ENCODE measurements around the gene KRT74.
A peak's percentile ranks its signal among the peaks of the same experiment; 100 is the strongest.
"Not testable (repeated sequence)": the region's sequence is repeated elsewhere in the genome, so short reads cannot be mapped to it uniquely, and the experiment has no call there.

KRT74 gene

GRCh38 chr12:52601671-52602070 is 28.0 kb upstream of the KRT74 start:
- no peak for DNase-seq

DNA sequence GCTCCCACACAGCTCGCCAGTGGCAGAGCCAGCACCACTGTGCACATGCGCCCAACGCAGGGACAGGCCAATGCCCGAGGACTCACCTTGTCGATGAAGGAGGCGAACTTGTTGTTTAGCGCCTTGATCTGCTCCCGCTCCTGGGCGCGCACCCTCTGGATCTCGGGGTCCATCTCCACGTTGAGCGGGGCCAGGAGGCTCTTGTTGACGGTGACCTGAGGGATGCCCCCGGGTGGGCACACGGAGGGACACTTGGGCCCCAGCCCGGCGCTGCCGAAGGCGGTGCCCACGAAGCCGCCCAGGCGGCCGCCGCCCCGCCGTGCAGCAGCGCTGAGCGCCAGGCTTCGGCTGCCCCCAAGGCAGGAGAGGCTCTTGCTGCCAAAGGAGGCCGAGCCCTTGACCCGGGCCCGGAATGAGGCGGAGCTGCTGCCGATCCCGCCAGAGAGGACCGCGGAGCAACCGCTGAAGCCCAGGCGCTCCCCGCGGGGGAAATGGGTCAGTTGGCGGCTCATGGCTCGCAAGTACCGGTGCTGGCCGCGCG is 27.4 kb upstream of the KRT74 start, which contains the start of gene KRT72:
Gene KRT72 (minus strand): TSS at position 523 of the 541 bp plus-strand sequence. CDS start 11 bp downstream, at position 512.
- no peak for DNase-seq

- DNase-seq: no peak
Measured at GRCh38 chr12:52600475-52600874, 26.8 kb upstream of the KRT74 start.

DNA sequence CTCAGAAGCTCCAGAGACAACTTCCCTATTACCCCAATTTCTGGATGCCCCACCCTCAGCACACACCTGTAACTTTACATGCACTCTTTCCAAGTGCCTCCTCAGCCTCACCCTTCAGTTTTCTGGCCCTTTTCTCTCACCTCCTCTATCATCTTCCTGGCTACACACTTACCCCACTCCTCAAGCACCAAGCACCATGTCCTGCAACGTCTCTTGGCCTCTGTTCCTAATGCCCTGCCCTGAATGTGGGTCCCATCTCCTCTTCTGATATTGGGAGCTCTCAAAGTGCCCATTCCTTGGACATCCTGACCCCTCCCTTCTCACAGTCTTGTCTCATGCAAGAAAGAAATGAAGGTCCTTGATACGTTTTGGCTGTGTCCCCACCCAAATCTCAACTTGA is 26.4 kb upstream of the KRT74 start:
- no peak for DNase-seq

- no peak for DNase-seq
Measured at GRCh38 chr12:52598966-52599365, 25.3 kb upstream of the KRT74 start.

GRCh38 chr12:52594237-52594636 is 20.6 kb upstream of the KRT74 start:
- DNase-seq: not testable (repeated sequence)

GRCh38 chr12:52591521-52591920 is 17.9 kb upstream of the KRT74 start:
- DNase-seq: no peak

DNA sequence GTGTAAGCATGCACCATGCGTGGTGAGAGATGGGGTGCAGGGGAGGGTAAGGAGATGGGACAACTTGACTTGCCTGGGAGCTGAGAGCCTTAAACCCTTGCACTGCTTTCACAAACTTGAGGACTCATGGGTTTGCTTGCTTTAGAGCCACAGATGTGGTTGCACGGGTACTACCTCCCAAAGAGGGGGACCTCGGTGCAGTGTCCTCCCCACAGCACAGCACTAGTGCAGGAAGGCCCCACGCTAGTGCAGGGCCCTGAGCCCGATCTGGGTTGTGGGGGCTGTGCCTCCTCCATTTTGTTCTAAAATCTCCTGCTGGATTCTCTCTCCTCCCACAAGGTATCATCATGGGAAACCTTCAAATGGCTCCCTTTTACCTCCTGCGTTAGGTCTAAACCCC is 16.4 kb upstream of the KRT74 start:
- DNase-seq: no peak

DNA sequence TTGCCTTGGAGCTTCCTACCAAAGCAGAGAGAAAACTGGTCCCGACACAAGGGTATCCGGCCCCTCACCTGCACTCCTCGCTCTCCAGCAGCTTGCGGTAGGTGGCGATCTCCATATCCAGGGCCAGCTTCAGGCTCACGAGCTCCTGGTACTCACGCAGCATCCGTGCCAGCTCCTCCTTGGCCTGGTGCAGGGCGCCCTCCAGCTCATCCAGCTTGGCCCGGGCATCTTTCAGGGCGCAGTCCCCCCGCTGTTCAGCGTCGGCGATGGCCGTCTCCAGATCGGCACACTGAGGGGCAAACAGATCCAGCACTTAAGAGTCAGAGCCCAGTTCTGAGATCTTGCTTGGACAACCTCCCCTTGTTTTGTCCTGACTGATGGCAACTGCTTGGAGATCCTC is 13.9 kb upstream of the KRT74 start:
- DNase-seq: no peak

DNA sequence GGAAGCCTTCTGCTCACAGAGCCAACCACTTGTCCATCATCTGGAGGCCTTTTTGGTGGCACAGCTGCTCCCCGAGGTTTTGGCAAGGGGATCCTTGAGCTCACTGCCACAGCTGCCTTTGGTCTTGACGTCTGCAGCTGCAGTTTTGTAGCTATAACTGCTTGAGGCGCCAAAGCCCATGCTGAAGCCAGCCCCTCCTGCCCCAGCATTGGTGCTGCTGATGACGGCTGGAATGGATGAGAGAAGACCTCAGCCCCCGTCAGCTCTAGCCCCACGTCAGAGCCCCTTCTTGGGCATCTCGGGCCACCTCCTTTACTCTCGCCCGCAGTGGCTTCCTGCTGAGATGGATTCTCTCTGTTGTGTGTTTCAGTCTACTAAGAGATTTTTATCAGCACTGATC is 12.3 kb upstream of the KRT74 start:
- no peak for DNase-seq

- DNase-seq: no peak
Measured at GRCh38 chr12:52585066-52585465, 11.4 kb upstream of the KRT74 start.

DNA sequence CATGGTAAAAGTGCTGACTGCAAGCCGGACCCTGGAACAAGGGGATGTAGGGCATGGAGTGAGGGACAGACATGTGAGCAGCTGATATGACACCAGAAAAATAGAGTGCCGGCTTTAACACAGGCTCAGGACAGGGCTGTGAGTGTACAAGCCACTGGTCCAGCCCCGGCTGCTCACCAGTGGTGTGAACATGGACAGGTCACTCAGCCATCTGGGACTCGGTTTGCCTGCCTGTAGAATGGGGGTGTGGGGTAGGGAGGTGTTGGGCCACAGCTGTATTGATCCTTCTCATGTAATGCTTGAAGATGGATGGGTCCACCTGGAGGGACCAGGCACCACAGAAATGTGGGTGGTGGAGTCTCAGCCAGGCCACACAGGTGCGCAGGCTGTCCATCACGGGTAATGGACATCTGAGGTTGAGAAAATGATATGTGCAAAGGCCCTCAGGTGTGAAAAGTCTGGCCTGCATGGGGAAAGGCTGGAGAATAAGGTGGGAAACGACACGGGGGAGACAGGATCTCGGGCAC is 10.6 kb upstream of the KRT74 start:
- DNase-seq: no peak

GRCh38 chr12:52582971-52583456 is 9.4 kb upstream of the KRT74 start:
- peak; percentile 35 for DNase-seq

DNA sequence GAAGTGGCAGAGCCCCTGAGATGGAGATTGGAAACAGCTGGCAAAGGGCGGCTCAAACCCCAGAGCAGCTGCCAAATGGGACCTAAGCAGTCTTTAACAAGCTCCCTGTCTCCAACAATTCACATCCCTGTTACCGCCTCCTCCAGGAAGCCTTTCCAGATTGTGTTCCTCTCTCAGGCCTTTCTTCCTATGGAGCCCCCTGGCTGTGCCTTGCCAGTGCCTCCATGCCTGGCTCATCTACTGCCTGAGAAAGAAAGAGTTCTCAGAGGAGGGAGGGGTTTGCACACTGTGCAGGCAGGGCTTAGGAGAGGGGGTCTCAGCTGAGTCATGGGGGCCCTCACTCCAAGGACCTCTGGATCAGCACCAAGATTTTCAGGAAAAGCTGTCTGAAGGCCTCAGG is 8.8 kb upstream of the KRT74 start:
- DNase-seq: no peak

- no peak for DNase-seq
Measured at GRCh38 chr12:52581481-52581880, 7.8 kb upstream of the KRT74 start.

DNA sequence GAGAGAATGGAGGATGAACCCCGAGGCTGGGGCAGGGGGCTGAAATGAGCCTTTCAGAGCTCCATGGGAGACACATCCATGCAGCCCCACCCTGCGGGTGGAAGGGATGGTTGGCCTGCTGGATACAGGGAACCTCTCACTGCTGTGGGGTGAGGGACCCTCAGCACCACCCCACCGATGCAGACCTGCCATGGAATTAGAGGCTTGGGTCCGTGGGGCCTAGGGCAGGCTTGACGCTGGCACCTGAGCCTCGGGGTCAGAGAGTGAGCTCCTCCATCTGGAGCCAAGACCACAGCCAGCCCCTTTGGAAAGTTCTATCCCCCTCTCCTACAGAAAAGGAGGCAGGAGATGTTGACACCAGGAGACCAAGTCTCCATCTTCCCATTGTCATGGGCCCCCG is 7.4 kb upstream of the KRT74 start:
- no peak for DNase-seq

GRCh38 chr12:52580496-52580895 is 6.9 kb upstream of the KRT74 start:
- DNase-seq: no peak

DNA sequence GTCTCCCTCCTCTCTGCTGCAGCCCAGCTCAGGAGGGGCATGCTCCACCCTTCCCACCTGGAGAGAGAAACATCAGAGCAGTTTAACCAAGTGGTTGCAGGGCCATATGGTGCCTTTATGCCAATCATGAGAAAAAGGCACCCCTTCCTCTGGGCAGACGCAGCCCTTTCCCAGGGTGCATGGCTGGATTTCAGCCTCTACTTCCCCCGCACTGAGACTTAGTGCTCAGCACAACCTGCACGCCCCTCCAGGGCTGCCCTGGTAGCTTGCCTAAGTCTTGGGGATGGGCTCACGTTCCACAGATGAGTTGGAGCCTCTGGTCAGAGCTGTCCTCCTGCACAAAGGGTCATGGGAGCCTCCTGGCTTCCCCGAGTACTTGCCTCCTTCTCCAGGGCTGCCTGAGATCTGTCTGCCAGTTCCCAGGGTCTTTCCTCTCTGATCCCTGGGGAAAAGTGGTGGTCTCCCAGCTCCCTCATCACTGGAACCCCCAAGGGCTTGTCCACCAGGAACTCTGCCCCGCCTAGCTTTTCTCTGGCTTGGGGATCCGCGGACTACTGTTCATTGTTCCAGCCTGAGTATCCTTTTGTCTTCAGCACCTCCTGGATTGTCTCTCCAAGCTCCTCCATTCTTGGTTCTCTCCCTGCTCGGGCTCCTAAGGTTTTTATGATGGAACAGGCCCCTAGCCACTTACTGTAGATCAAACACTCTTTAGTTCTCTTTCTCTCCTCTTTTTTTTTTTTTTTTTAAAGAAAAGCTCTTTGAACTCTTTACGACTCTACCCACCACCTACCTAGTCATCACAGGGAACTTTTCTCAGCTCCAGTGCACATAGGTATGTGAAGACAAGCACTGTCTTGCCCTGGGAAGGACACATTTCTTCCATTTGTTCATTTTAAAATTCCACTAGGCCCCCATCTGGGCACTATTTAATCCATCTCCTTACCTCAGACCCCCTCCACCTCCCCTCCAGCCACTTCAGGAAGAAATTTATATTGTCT is 6.1 kb upstream of the KRT74 start:
- no peak for DNase-seq

DNA sequence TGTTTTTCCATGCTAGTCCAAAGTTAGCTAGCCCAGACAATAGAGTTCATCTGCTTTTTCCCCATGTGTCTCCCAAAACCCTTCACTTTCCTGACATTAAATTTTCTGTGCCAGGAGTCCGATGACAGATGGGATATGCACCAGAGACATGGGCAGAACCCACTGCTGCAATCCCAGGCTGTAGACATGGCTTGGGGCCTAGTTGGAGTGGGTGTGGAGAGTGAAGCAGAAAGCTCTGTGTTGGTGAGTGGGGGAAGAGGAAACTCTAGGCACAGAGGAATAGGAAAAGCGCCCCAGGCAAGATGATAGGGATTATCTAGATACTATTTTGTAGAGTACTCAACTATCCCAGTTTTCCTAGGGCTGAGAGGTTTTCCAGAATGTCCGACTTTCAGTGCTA is 4.8 kb upstream of the KRT74 start:
- no peak for DNase-seq

DNA sequence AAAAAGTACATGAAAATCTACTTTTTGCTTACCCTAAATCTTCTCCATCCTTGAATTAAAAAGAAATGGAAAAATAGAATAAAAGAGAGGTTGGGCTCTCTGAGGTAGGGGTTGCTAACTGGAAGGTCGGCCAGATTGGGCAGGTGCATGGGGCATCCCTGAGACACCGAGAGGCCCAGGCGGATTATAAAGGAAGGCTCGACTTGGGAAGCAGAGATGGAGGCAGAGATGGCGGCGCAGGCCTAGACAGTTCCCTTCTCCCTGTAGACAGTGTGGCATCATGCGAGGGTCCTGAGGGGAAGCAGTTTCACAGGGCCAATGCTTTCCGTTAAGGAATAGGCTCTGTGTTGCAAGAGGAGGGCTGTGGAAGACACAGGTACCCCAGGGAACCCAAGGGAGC is 3.7 kb upstream of the KRT74 start:
- no peak for DNase-seq

DNA sequence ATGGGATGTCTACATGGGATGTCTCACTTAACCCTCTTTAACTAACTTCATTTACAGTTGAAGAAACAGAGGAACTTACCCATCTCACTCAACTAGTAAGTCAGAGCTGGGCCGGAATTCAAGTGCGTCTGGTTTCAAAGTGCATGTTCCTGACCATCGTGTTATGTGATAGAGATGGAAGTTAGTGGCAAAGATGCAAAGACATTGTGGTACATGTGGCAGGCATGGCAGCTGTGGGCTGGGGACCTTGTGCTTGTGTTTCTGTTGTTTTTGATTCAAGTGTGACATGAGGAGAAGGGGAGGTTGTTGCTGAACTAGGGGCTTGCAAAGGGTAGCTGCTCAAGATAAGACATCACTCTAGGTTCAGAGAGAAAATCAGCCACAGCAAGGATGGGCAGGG is 2.3 kb upstream of the KRT74 start:
- no peak for DNase-seq

GRCh38 chr12:52575256-52575655 is 1.6 kb upstream of the KRT74 start:
- DNase-seq: no peak

DNA sequence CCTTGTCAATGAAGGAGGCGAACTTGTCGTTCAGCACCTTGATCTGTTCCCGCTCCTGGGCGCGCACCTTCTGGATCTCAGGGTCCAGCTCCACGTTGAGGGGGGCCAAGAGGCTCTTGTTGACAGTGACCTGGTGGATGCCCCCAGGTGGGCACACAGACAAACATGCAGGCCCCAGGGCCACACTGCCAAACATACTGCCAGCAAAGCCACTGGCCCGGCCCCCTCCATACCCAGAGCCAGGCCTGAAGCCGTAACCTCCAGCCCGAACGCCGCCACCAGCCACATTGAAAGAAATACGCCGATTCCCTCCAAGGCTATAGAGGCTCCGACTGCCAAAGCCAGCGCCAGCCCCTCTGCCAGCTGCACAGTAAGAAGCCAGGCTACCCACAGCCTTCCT is 337 bp downstream of the KRT74 start:
- no peak for DNase-seq

DNA sequence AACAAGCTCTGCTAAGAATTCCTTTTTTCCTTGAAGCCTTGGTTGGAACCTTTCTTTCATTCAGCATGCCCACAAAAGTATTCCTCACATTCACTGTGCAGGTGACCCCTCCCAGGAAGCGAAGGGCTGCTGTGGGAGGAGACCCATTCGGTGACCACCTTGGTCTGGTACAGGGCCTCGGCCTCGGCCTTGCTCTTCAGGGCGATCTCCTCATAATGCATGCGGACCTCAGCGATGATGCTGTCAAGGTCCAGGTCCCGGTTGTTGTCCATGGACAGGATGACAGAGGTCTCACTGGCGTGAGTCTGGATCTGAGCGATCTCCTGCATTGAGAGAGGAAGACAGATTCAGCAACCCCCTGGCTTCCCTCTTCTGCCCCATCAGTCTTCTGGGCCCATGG is 3.1 kb downstream of the KRT74 start:
- no peak for DNase-seq
